Liver (tissue), 3 donors: Measurements from ENCODE around the gene RAB31.

ENCODE experiments used
- GABPA ChIP-seq, 2 donors: IDR thresholded peaks in 1 of 2; conservative IDR thresholded peaks in 1 of 2; 2 replicates each; pipeline ENCODE4 v1.6.1; 2016; ENCODE audit warnings: antibody characterized with exemption in 2 of 2, mild to moderate bottlenecking in 1 of 2, moderate library complexity in 1 of 2
- JUND ChIP-seq, 2 donors: IDR thresholded peaks; 2 replicates each; pipeline ENCODE4 v1.6.1; 2016; ENCODE audit warnings: antibody characterized with exemption in 2 of 2
- RAD21 ChIP-seq, 2 donors: IDR thresholded peaks; 2 replicates each; pipeline ENCODE4 v1.6.1; 2016; ENCODE audit warnings: antibody characterized with exemption in 2 of 2, mild to moderate bottlenecking in 2 of 2
- RXRA ChIP-seq, 2 donors: IDR thresholded peaks; 2 replicates each; pipeline ENCODE4 v1.6.1; 2017 to 2018; ENCODE audit warnings: antibody characterized with exemption in 2 of 2, mild to moderate bottlenecking in 1 of 2
- TAF1 ChIP-seq: conservative IDR thresholded peaks from 2 replicates; pipeline ENCODE4 v1.6.1; 2016; ENCODE audit warnings: antibody characterized with exemption, mild to moderate bottlenecking
- TF ChIP-seq, protein P1 (sequence below): fragments of 150-350 bp; IDR thresholded peaks from 2 replicates; pipeline ENCODE4 v1.5.1; 2017; ENCODE audit warnings: improper control_type of control experiment, low read depth, low read length; ENCODE audit not compliant: missing input control
- TF ChIP-seq, protein P2 (sequence below): IDR thresholded peaks from 2 replicates; pipeline ENCODE4 v1.6.1; 2016; ENCODE audit warnings: antibody characterized with exemption
- TF ChIP-seq, protein P3 (sequence below): IDR thresholded peaks from 2 replicates; pipeline ENCODE4 v1.6.1; 2016; ENCODE audit warnings: antibody characterized with exemption
- TF ChIP-seq, protein P4 (sequence below): IDR thresholded peaks from 2 replicates; pipeline ENCODE4 v1.6.1; 2016; ENCODE audit warnings: antibody characterized with exemption, mild to moderate bottlenecking
- TF ChIP-seq, protein P5 (sequence below): IDR thresholded peaks from 2 replicates; pipeline ENCODE4 v1.6.1; 2016; ENCODE audit warnings: antibody characterized with exemption
- donor health status: healthy.
- donor health status: healthy.

DNA sequence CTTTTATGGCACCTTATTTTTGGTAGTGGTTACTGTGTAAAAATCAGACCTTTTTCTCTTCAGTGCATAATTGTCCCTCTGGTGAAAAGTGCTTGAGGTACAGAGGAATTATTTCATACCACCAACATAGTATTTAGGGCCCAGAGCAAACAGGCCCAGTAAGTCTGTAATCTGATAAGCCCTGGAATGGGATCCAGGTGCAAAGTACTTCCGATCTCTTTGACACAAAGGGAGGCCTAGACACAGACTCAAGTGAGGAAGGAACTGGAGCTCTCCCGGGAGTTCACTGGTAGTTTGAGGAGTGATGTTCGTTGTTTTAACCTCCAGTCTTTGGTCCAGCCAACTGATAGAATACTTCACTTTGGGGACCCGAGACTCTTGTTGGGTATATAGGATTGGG is 57.4 kb downstream of the RAB31 start:
- no peak for TF ChIP-seq JUND (IDR thresholded peaks at IDR 0.05)
- TF ChIP-seq, protein P1, sequence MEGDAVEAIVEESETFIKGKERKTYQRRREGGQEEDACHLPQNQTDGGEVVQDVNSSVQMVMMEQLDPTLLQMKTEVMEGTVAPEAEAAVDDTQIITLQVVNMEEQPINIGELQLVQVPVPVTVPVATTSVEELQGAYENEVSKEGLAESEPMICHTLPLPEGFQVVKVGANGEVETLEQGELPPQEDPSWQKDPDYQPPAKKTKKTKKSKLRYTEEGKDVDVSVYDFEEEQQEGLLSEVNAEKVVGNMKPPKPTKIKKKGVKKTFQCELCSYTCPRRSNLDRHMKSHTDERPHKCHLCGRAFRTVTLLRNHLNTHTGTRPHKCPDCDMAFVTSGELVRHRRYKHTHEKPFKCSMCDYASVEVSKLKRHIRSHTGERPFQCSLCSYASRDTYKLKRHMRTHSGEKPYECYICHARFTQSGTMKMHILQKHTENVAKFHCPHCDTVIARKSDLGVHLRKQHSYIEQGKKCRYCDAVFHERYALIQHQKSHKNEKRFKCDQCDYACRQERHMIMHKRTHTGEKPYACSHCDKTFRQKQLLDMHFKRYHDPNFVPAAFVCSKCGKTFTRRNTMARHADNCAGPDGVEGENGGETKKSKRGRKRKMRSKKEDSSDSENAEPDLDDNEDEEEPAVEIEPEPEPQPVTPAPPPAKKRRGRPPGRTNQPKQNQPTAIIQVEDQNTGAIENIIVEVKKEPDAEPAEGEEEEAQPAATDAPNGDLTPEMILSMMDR, result no peak
- TF ChIP-seq, protein P2, sequence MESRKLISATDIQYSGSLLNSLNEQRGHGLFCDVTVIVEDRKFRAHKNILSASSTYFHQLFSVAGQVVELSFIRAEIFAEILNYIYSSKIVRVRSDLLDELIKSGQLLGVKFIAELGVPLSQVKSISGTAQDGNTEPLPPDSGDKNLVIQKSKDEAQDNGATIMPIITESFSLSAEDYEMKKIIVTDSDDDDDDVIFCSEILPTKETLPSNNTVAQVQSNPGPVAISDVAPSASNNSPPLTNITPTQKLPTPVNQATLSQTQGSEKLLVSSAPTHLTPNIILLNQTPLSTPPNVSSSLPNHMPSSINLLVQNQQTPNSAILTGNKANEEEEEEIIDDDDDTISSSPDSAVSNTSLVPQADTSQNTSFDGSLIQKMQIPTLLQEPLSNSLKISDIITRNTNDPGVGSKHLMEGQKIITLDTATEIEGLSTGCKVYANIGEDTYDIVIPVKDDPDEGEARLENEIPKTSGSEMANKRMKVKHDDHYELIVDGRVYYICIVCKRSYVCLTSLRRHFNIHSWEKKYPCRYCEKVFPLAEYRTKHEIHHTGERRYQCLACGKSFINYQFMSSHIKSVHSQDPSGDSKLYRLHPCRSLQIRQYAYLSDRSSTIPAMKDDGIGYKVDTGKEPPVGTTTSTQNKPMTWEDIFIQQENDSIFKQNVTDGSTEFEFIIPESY, result no peak
- TF ChIP-seq TAF1, result no peak
- no peak for TF ChIP-seq GABPA (IDR thresholded peaks at IDR 0.05 in 1 of 2, conservative IDR thresholded peaks at IDR 0.05 in 1 of 2)
- TF ChIP-seq, protein P3, sequence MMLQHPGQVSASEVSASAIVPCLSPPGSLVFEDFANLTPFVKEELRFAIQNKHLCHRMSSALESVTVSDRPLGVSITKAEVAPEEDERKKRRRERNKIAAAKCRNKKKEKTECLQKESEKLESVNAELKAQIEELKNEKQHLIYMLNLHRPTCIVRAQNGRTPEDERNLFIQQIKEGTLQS, result no peak
- TF ChIP-seq, protein P4, sequence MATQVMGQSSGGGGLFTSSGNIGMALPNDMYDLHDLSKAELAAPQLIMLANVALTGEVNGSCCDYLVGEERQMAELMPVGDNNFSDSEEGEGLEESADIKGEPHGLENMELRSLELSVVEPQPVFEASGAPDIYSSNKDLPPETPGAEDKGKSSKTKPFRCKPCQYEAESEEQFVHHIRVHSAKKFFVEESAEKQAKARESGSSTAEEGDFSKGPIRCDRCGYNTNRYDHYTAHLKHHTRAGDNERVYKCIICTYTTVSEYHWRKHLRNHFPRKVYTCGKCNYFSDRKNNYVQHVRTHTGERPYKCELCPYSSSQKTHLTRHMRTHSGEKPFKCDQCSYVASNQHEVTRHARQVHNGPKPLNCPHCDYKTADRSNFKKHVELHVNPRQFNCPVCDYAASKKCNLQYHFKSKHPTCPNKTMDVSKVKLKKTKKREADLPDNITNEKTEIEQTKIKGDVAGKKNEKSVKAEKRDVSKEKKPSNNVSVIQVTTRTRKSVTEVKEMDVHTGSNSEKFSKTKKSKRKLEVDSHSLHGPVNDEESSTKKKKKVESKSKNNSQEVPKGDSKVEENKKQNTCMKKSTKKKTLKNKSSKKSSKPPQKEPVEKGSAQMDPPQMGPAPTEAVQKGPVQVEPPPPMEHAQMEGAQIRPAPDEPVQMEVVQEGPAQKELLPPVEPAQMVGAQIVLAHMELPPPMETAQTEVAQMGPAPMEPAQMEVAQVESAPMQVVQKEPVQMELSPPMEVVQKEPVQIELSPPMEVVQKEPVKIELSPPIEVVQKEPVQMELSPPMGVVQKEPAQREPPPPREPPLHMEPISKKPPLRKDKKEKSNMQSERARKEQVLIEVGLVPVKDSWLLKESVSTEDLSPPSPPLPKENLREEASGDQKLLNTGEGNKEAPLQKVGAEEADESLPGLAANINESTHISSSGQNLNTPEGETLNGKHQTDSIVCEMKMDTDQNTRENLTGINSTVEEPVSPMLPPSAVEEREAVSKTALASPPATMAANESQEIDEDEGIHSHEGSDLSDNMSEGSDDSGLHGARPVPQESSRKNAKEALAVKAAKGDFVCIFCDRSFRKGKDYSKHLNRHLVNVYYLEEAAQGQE, result no peak
- TF ChIP-seq, protein P5, sequence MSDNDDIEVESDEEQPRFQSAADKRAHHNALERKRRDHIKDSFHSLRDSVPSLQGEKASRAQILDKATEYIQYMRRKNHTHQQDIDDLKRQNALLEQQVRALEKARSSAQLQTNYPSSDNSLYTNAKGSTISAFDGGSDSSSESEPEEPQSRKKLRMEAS, result no peak
- TF ChIP-seq RXRA (IDR thresholded peaks at IDR 0.05), result no peak
- no peak for TF ChIP-seq RAD21 (IDR thresholded peaks at IDR 0.05)
